ENCODE measurements around the gene PSMC6. TPM values are rescaled to one million over a fixed set of nuclear protein-coding genes. Genes with fewer than 3 reads are reported as not detected.

The PSMC6 gene
- total RNA-seq, 1 experiment from 2014 or later, result 103 TPM

- no peak overlapping the region for H3K4me3 Mint-ChIP-seq
- no peak overlapping the region for H3K4ac ChIP-seq (ENCODE audit: low read depth, low read length)
- peaks cover 2% of the 10 kb centered on the region; the same call in 1 of the 2 replicates for H3K4me1 ChIP-seq (ENCODE audit: insufficient read depth, low read length)
- DNase-seq, result no peak
- 0 out of 7 replicates have a peak overlapping the region, but pooled peaks of 1 of the 3 experiments have one; percentile 10 for H3K27ac Mint-ChIP-seq
- H2BK120ac ChIP-seq (ENCODE audit: low read depth, low read length, poor library complexity, severe bottlenecking), result no peak overlapping the region
- no peaks in the 10 kb centered on the region for H3K9me3 Mint-ChIP-seq
- H3T11ph ChIP-seq (ENCODE audit: low read length), result no peak overlapping the region
- no peak overlapping the region for H2BK15ac ChIP-seq (ENCODE audit: low read depth, low read length)
- no peaks in the 10 kb centered on the region for H4K20me1 ChIP-seq (ENCODE audit: control insufficient read depth, insufficient read depth, insufficient read length)
- no peak overlapping the region for H2BK20ac ChIP-seq (ENCODE audit: low read depth, low read length, poor library complexity, severe bottlenecking)
- no peaks in the 10 kb centered on the region for H3K23me2 ChIP-seq (ENCODE audit: insufficient read length, low read depth, low read length, poor library complexity, severe bottlenecking)
- H3K79me1 ChIP-seq (ENCODE audit: insufficient read depth, low read depth, low read length, poor library complexity, severe bottlenecking), result no peaks in the 10 kb centered on the region
- H3K23ac ChIP-seq (ENCODE audit: insufficient read length, low read depth, low read length), result no peak overlapping the region
- H3K56ac ChIP-seq (ENCODE audit: insufficient read length, low read depth, low read length), result no peak overlapping the region
- no peak overlapping the region for H4K91ac ChIP-seq (ENCODE audit: insufficient read length, low read depth, low read length)
- H3K27me3 ChIP-seq (ENCODE audit: insufficient read depth, low read length), result no peaks in the 10 kb centered on the region
- no peak overlapping the region for H3K4me2 ChIP-seq (ENCODE audit: insufficient read depth, insufficient read length, low read length)
- WGBS (ENCODE audit: extremely low coverage, insufficient read length, low lambda C conversion rate), result no CpG with 5 or more reads among the region's 1 CpG
- no peak for TF ChIP-seq CTCF (conservative IDR thresholded peaks at IDR 0.05)
- H3K79me2 ChIP-seq (ENCODE audit: insufficient read depth, low read length), result no peaks in the 10 kb centered on the region; the same call in 1 of the 2 replicates
- no peak overlapping the region for H2BK12ac ChIP-seq (ENCODE audit: insufficient read length, low read depth, low read length)
- H3K9ac ChIP-seq (ENCODE audit: extremely low read depth, insufficient read length, low read length), result no peak overlapping the region
- H2AFZ ChIP-seq (ENCODE audit: low read length), result no peak overlapping the region
- no peak overlapping the region for H4K8ac ChIP-seq (replicated peaks; ENCODE audit: insufficient read length, low read depth, low read length)
- H4K5ac ChIP-seq (ENCODE audit: insufficient read length, low read depth, low read length), result no peak overlapping the region
- no peaks in the 10 kb centered on the region for H3K9me3 ChIP-seq (ENCODE audit: control insufficient read depth, low read depth, low read length)
- H2BK5ac ChIP-seq (ENCODE audit: insufficient read length, low read length), result no peak overlapping the region
- H3K14ac ChIP-seq (ENCODE audit: insufficient read depth, low read length), result no peak overlapping the region
- no peak overlapping the region for H2AK5ac ChIP-seq (ENCODE audit: insufficient read length, low read length)
- H3K18ac ChIP-seq (ENCODE audit: insufficient read length, low read depth, low read length), result no peak overlapping the region
- no peaks in the 10 kb centered on the region; a peak in 1 of 7 replicates for H3K36me3 Mint-ChIP-seq (ENCODE audit: insufficient read depth in 1 of 3, low read depth in 3 of 3)
- H3K27ac ChIP-seq (ENCODE audit: insufficient read length, low read depth, low read length), result no peak overlapping the region
- peaks cover 20 to 22% of the 10 kb centered on the region in 2 experiments for H3K4me1 Mint-ChIP-seq
- H3K27me3 Mint-ChIP-seq (ENCODE audit: low read depth), result no peaks in the 10 kb centered on the region
These were observed 20.8 kb upstream of the PSMC6 start for GRCh38 chr14:52686176-52686575.

Measured in H9 (cell line).